HepG2 (cell line): ENCODE results near the gene CLDN9. TPM values are rescaled to one million over a fixed set of nuclear protein-coding genes. Genes with fewer than 3 reads are reported as not detected.

Experiments
- AKNA ChIP-seq: sonication (generic); formaldehyde crosslinking; IDR thresholded peaks from 2 replicates; pipeline ENCODE4 v1.4.0; 2020; ENCODE audit warnings: missing genetic modification reagents, borderline replicate concordance
- ARNT2 ChIP-seq: sonication (generic); formaldehyde crosslinking; IDR thresholded peaks from 2 replicates; pipeline ENCODE4 v1.8.0; 2022; ENCODE audit warnings: mild to moderate bottlenecking, low read depth, missing genetic modification reagents, moderate library complexity
- CREBL2 ChIP-seq: sonication (generic); formaldehyde crosslinking; IDR thresholded peaks from 2 replicates; pipeline ENCODE4 v1.8.1; 2023; ENCODE audit warnings: missing genetic modification reagents, mild to moderate bottlenecking, borderline replicate concordance
- RFX5 ChIP-seq: IDR thresholded peaks from 2 replicates; pipeline ENCODE4 v1.6.1; 2011; ENCODE audit warnings: low read depth, low read length, improper control_type of control experiment
- SNAPC2 ChIP-seq: sonication (generic); formaldehyde crosslinking; IDR thresholded peaks from 2 replicates; pipeline ENCODE4 v1.8.1; 2022; ENCODE audit warnings: mild to moderate bottlenecking, missing genetic modification reagents
- TAF1 ChIP-seq: sonication (generic); formaldehyde crosslinking; IDR thresholded peaks from 2 replicates; pipeline ENCODE4 v1.4.0; 2020; ENCODE audit warnings: missing genetic modification reagents
- TFE3 ChIP-seq: IDR thresholded peaks from 2 replicates; pipeline ENCODE4 v1.6.1; 2016
- THAP7 ChIP-seq: sonication (generic); formaldehyde crosslinking; IDR thresholded peaks from 2 replicates; pipeline ENCODE4 v1.8.1; 2023; ENCODE audit warnings: mild to moderate bottlenecking, missing genetic modification reagents
- TRIM24 ChIP-seq: sonication (generic); formaldehyde crosslinking; IDR thresholded peaks from 2 replicates; pipeline ENCODE4 v1.8.0; 2022; ENCODE audit warnings: mild to moderate bottlenecking, missing genetic modification reagents
- XBP1 ChIP-seq: sonication (generic); formaldehyde crosslinking; IDR thresholded peaks from 2 replicates; pipeline ENCODE4 v1.5.0; 2020; ENCODE audit warnings: missing genetic modification reagents
- ZBTB20 ChIP-seq: sonication (generic); formaldehyde crosslinking; IDR thresholded peaks from 2 replicates; pipeline ENCODE4 v1.8.1; 2023; ENCODE audit warnings: missing genetic modification reagents, low read depth, mild to moderate bottlenecking, borderline replicate concordance
- ZBTB3 ChIP-seq: sonication (generic); formaldehyde crosslinking; IDR thresholded peaks from 2 replicates; pipeline ENCODE4 v1.4.0; 2020; ENCODE audit warnings: low read depth, mild to moderate bottlenecking, moderate library complexity, missing genetic modification reagents, borderline replicate concordance
- ZMYM4 ChIP-seq: sonication (generic); formaldehyde crosslinking; IDR thresholded peaks from 2 replicates; pipeline ENCODE4 v1.8.1; 2023; ENCODE audit warnings: mild to moderate bottlenecking, missing genetic modification reagents
- ZNF468 ChIP-seq: sonication (generic); formaldehyde crosslinking; IDR thresholded peaks from 2 replicates; pipeline ENCODE4 v1.8.0; 2022; ENCODE audit warnings: mild to moderate bottlenecking, moderate library complexity, missing genetic modification reagents
- ZNF652 ChIP-seq: IDR thresholded peaks from 2 replicates; pipeline ENCODE4 v1.6.1; 2016; ENCODE audit warnings: low read depth, borderline replicate concordance
- ZNF674 ChIP-seq: sonication (generic); formaldehyde crosslinking; IDR thresholded peaks from 2 replicates; pipeline ENCODE4 v1.5.0; 2020; ENCODE audit warnings: low read depth, mild to moderate bottlenecking, missing genetic modification reagents
- ZNF883 ChIP-seq: sonication (generic); formaldehyde crosslinking; IDR thresholded peaks from 2 replicates; pipeline ENCODE4 v1.5.1; 2020; ENCODE audit warnings: mild to moderate bottlenecking, missing genetic modification reagents; ENCODE audit errors: not compliant biosample characterization
- polyA plus RNA-seq, 8 experiments: library from polyadenylated mRNA; depleted of rRNA in 3 of 8; stranded (reverse) in 7 of 8; unstranded in 1 of 8; fragments of >200 nt; fragmentation: Illumina TruSeq in 4 of 8; extraction: Trizol in 4 of 8; gene quantifications; 2 replicates each; pipeline versions ENCODE4 v1.2.1 to v1.2.3, GENCODE V29; 2011 to 2016; ENCODE audit warnings: low read depth in 4 of 8, missing spikeins in 1 of 8, mixed read lengths in 1 of 8; ENCODE audit not compliant: insufficient read depth in 1 of 8
- total RNA-seq, 5 experiments: library from RNA; depleted of rRNA; stranded (reverse); fragments of >200 nt; fragmentation: Illumina TruSeq; extraction: Trizol; gene quantifications; 2 replicates each; pipeline ENCODE4 v1.2.3, GENCODE V29; 2016; ENCODE audit warnings: low read depth in 1 of 5
- TF ChIP-seq, protein P1 (sequence below): sonication (generic); formaldehyde crosslinking; IDR thresholded peaks from 2 replicates; pipeline ENCODE4 v1.4.0; 2020; ENCODE audit warnings: missing genetic modification reagents
- TF ChIP-seq, protein P2 (sequence below): sonication (generic); formaldehyde crosslinking; IDR thresholded peaks from 2 replicates; pipeline ENCODE4 v1.4.0; 2020; ENCODE audit warnings: missing genetic modification reagents, low read depth, mild to moderate bottlenecking, borderline replicate concordance

The CLDN9 gene
- total and polyA plus RNA-seq, 2 of the 13 experiments (the other 11 are each of a cell fraction or from before 2014, with no cell fraction given), result 0.15 to 0.26 TPM

DNA sequence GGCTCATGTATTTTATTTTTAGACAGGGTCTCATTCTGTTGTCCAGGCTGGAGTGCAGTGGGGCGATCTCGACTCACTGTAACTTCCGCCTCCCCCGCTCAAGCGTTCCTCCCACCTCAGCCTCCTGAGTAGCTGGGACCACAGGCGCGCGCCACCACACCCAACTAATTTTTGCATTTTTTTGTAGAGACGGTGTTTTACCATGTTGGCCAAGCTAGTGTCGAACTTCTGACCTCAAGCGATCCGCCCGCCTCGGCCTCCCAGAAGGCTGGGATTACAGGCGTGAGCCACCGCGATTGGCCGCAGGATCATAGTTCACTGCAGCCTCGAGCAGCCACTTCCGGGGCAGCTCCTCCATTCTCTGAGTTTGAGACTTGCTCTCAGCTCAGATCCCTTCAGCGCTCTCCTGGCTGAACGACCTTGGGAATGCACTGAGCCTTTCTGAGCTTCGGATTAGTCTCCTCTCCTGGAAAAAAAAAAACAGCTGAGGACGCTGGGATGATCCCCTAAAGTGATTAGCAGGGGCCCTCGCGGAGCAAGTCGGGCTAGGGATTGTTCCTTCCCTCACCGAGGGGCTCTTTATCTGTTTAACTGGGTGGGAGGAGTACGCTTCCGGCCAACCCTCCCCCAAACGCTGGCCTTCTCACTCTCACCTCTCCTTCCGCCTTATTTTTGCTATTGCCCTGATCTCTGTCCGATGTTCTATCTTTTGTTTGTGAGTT, 31.4 kb upstream of the CLDN9 start (continued):
- TF ChIP-seq, protein P1, sequence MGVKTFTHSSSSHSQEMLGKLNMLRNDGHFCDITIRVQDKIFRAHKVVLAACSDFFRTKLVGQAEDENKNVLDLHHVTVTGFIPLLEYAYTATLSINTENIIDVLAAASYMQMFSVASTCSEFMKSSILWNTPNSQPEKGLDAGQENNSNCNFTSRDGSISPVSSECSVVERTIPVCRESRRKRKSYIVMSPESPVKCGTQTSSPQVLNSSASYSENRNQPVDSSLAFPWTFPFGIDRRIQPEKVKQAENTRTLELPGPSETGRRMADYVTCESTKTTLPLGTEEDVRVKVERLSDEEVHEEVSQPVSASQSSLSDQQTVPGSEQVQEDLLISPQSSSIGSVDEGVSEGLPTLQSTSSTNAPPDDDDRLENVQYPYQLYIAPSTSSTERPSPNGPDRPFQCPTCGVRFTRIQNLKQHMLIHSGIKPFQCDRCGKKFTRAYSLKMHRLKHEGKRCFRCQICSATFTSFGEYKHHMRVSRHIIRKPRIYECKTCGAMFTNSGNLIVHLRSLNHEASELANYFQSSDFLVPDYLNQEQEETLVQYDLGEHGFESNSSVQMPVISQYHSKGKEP (CRISPR knock-in tag), result no peak
- TF ChIP-seq ZNF652 (no peak), ZBTB20 (CRISPR knock-in tag) (peak; percentile 78; the same call in 1 of the 2 replicates), ZNF468 (no peak), THAP7 (CRISPR knock-in tag) (no peak), TFE3 (no peak), ZNF674 (no peak), XBP1 (CRISPR knock-in tag) (no peak), ZMYM4 (CRISPR knock-in tag) (0 out of 2 replicates have a peak, but pooled peaks have one; percentile 37), TRIM24 (CRISPR knock-in tag) (no peak), ARNT2 (CRISPR knock-in tag) (0 out of 2 replicates have a peak, but pooled peaks have one; percentile 19), AKNA (CRISPR knock-in tag) (no peak), RFX5 (no peak), TAF1 (CRISPR knock-in tag) (peak; percentile 60), CREBL2 (CRISPR knock-in tag) (no peak), SNAPC2 (CRISPR knock-in tag) (no peak), ZNF883 (CRISPR knock-in tag) (no peak), ZBTB3 (CRISPR knock-in tag) (peak; percentile 52; the same call in 1 of the 2 replicates)
- TF ChIP-seq, protein P2, sequence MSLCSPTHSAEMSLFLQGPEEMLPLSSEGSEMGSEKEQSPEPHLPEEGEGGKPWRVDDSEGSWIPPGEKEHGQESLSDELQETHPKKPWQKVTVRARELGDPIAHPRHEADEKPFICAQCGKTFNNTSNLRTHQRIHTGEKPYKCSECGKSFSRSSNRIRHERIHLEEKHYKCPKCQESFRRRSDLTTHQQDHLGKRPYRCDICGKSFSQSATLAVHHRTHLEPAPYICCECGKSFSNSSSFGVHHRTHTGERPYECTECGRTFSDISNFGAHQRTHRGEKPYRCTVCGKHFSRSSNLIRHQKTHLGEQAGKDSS (CRISPR knock-in tag), result no peak
